DMS 273 treated with DMSO at 0.1 percent for 48 hours (cell line): ENCODE data around the gene MEF2D.

Experiments
- DNase-seq: peaks from one replicate; lab custom pipeline; 2025; lab: John Stamatoyannopoulos, UW

The MEF2D gene

GRCh38 chr1:156500543-156500792 lies at the start of gene MEF2D:
TSS of gene MEF2D (minus strand) at chr1:156500775. CDS start at chr1:156483292, 17,483 bp downstream.
- no peak for DNase-seq

- DNase-seq: no peak
Measured at GRCh38 chr1:156550346-156550745, 49.8 kb upstream of the MEF2D start.

GRCh38 chr1:156549831-156550230 lies 49.3 kb upstream of the MEF2D start:
- DNase-seq: no peak

GRCh38 chr1:156549390-156549789 lies 48.8 kb upstream of the MEF2D start:
- no peak for DNase-seq

- no peak for DNase-seq
Measured at GRCh38 chr1:156547982-156548381, 47.4 kb upstream of the MEF2D start.

- DNase-seq: no peak
Measured at GRCh38 chr1:156547434-156547833, 46.9 kb upstream of the MEF2D start.

GRCh38 chr1:156546267-156546666 lies 45.7 kb upstream of the MEF2D start:
- DNase-seq: no peak

- DNase-seq: no peak
Measured at GRCh38 chr1:156544592-156545102, 44.1 kb upstream of the MEF2D start.

GRCh38 chr1:156543066-156543465 lies 42.5 kb upstream of the MEF2D start:
- no peak for DNase-seq

- DNase-seq: no peak
Measured at GRCh38 chr1:156540955-156541354, 40.4 kb upstream of the MEF2D start.

- DNase-seq: no peak
Measured at GRCh38 chr1:156539818-156540355, 39.3 kb upstream of the MEF2D start.

GRCh38 chr1:156538711-156539440 lies 38.3 kb upstream of the MEF2D start:
- DNase-seq: no peak

GRCh38 chr1:156537027-156537426 lies 36.5 kb upstream of the MEF2D start:
- no peak for DNase-seq

- DNase-seq: no peak
Measured at GRCh38 chr1:156534424-156535060, 34.0 kb upstream of the MEF2D start.

- DNase-seq: no peak
Measured at GRCh38 chr1:156533568-156534220, 33.1 kb upstream of the MEF2D start.

GRCh38 chr1:156532374-156532773 lies 31.8 kb upstream of the MEF2D start:
- DNase-seq: no peak

GRCh38 chr1:156530006-156530405 lies 29.4 kb upstream of the MEF2D start:
- DNase-seq: no peak

GRCh38 chr1:156528875-156529425 lies 28.4 kb upstream of the MEF2D start:
- no peak for DNase-seq

GRCh38 chr1:156528231-156528630 lies 27.7 kb upstream of the MEF2D start:
- DNase-seq: no peak

GRCh38 chr1:156527584-156527983 lies 27.0 kb upstream of the MEF2D start:
- no peak for DNase-seq

- no peak for DNase-seq
Measured at GRCh38 chr1:156525856-156526489, 25.4 kb upstream of the MEF2D start.

GRCh38 chr1:156525071-156525501 lies 24.5 kb upstream of the MEF2D start:
- no peak for DNase-seq
